Fibroblast of villous mesenchyme (primary cell): Measurements from ENCODE around the gene ACTN3. TPM values are rescaled to one million over a fixed set of nuclear protein-coding genes. Genes with fewer than 3 reads are reported as not detected.
A peak's percentile ranks its signal among the peaks of the same experiment; 100 is the strongest.

Source experiments
- DNase-seq: peaks from one replicate; pipeline ENCODE4 v3.0.0-alpha.2; 2010; ENCODE audit warnings: low read depth
- H3K4me3 ChIP-seq: 2 replicates; pipeline ENCODE4 v1.5.1; 2011; ENCODE audit warnings: low read depth, mild to moderate bottlenecking, low read length
- total RNA-seq: library from RNA; depleted of rRNA; stranded (reverse); fragments of >200 nt; gene quantifications from 2 replicates; pipeline ENCODE4 v1.2.3, GENCODE V29; 2012
- TF ChIP-seq, protein P1 (sequence below): IDR thresholded peaks from 2 replicates; pipeline ENCODE4 v1.5.1; 2012; ENCODE audit warnings: low read depth, mild to moderate bottlenecking, low read length; ENCODE audit not compliant: insufficient read depth

The ACTN3 gene
- total RNA-seq, 1 donor = not detected

DNA sequence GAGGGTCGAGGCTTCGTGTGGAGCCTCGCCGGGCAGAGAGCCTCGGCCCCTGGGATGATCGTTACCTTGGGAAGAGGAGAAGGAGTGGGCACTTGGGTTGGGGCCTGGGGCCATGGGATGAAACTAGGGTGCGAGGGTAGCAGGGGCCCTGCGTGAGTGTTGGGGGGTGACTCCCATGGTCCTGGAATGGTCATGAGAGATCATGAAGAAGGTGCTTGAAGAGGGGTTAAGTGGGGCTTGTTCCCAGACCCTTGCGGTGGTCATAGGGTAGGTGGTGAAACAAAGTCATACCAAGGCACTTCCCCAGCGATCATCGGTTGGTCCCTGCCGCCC, 46.6 kb downstream of the ACTN3 start:
- DNase-seq = no peak
- TF ChIP-seq, protein P1, sequence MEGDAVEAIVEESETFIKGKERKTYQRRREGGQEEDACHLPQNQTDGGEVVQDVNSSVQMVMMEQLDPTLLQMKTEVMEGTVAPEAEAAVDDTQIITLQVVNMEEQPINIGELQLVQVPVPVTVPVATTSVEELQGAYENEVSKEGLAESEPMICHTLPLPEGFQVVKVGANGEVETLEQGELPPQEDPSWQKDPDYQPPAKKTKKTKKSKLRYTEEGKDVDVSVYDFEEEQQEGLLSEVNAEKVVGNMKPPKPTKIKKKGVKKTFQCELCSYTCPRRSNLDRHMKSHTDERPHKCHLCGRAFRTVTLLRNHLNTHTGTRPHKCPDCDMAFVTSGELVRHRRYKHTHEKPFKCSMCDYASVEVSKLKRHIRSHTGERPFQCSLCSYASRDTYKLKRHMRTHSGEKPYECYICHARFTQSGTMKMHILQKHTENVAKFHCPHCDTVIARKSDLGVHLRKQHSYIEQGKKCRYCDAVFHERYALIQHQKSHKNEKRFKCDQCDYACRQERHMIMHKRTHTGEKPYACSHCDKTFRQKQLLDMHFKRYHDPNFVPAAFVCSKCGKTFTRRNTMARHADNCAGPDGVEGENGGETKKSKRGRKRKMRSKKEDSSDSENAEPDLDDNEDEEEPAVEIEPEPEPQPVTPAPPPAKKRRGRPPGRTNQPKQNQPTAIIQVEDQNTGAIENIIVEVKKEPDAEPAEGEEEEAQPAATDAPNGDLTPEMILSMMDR = no peak
- peak overlapping the region; percentile 85 for H3K4me3 ChIP-seq

DNA sequence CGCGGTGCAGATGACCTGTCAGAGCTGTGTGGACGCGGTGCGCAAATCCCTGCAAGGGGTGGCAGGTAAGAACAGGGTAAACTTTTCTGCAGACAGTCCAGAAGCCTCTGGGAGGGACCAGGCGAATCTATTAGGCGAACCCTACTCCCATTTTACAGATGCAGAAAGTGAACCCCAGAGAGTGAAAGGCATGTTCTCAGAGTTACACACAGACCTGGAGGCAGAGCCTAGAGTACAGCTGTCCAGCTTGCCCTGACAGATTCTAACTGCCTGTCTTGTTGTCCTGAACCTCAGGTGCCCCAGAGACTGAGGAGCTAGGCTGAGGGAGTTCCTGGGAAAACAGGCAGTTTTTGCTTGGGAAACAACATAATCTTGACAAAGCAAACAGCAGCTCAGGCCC, 46.9 kb downstream of the ACTN3 start:
- TF ChIP-seq, protein P1 = no peak
- peak overlapping the region; percentile 85 for H3K4me3 ChIP-seq
- no peak for DNase-seq

DNA sequence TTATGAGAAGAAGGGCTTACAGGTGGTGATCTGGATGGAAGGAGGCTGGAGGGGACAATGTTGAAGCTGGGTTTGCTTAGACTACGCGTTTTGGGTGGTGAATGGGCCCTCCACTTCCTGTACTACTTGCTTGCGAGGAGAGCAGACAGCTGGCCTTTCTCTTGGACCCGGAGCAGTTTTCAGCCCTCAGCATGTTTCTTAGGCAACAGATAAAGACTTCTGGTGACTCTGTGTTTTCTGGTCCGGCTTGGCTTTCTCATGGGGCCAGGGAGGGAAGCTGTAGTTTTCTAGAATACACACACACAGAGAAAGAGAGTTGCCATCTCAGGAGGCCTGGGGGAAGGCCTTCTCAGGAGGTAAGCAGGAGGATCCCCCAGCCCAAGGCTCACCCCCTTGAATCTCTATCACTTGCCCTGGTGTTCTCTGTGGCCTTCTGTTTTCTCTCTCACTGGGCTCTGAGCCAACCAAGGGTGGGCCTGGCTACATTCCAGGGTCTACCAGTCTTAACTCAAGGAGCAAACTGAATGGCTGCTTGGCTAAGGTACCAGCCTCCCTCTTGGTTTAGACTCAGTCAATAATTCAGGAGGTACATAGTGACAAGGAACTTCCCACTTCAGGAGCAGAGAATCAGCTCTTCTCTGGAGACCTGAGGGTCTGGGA, 48.7 kb downstream of the ACTN3 start:
- H3K4me3 ChIP-seq = peak overlapping the region; percentile 15
- peak; percentile 79 for DNase-seq
- TF ChIP-seq, protein P1 = no peak

DNA sequence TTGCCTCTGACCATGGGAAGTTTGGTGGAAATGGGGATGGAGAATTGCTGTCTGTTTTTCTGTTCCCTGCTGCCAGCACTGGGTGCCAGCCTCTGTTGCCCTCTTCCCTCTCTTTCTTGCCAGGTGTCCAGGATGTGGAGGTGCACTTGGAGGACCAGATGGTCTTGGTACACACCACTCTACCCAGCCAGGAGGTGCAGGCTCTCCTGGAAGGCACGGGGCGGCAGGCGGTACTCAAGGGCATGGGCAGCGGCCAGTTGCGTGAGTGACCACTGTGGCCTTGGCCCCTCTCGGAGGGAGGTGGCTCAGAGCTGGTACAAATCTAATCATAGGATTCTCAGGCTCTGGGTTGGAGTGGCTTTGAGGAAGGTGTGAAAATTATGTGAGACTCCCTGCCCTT, 52.3 kb downstream of the ACTN3 start:
- TF ChIP-seq, protein P1 = no peak
- H3K4me3 ChIP-seq = no peak overlapping the region
- DNase-seq = no peak

DNA sequence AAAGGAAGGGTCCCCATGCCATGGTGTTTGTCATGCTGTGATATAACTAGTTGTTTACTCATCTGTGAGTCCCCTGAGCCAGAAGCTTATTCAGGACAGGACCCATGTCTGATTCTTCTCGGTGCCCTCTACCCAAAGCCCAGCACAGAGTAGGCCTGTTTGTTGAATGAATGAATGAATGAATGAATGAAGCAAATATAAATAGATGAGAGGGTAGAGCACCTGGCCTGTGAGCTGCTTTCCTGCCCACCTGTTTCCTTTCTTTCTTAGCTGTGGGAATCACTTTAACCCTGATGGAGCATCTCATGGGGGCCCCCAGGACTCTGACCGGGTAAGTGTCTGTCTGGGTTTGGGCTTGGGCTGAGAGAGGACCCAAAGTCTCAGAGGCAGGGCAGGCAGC, 53.5 kb downstream of the ACTN3 start:
- TF ChIP-seq, protein P1 = no peak
- no peak overlapping the region for H3K4me3 ChIP-seq

DNA sequence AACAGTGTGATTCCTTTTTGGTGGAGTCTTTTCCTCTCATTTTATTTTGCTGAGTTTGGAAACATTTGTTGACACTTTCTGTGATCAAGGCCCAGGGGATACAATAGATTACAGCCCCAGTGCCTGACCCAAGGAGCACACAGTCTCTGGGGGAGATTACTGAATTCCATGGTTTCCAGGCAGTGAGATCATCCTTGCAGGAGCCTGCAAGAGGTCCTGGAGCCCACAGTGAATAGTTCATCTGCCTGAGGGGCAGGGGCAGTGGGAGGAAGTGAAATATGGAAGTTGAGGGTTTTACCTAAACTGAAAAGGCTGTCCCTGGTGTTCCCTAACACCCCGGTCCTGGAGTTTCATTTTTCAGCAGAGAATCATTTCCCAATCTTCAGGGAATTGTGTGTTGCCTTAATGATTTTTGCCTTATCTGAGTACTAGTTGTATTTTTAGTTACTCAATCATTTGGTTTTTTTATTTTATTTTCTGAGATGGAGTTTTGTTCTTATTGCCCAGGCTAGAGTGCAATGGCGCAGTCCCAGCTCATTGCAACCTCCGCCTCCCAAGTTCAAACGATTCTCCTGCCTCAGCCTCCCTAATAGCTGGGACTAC, 54.0 kb downstream of the ACTN3 start:
- H3K4me3 ChIP-seq = no peak overlapping the region
- DNase-seq = no peak
- TF ChIP-seq, protein P1 = no peak

More for the DNA sequence above, 53.5 kb downstream of the ACTN3 start:
- no peak for DNase-seq

DNA sequence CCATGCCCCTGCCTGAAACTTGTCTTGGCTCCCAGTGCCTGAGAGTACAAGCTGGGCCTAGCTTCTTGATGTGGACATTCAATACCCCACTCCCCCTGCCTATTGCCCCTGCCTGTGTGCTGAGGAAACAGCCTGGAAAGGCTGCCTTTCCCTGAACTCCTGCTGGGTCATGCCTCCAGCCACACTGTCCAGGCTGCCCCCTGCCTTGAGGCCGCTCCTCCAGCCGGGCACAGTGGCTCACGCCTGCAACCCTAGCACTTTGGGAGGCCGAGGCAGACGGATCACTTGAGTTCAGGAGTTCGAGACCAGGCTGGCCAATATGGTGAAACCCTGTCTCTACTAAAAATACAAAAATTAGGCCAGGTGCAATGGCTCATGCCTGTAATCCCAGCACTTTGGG, 56.4 kb downstream of the ACTN3 start:
- TF ChIP-seq, protein P1 = no peak
- no peak overlapping the region for H3K4me3 ChIP-seq
- no peak for DNase-seq
